Measurements from ENCODE around the gene MADD.
A peak's percentile ranks its signal among the peaks of the same experiment; 100 is the strongest.

The MADD gene

GRCh38 chr11:47326198-47326597, 56.3 kb downstream of the MADD start:
- TF ChIP-seq, protein P1, sequence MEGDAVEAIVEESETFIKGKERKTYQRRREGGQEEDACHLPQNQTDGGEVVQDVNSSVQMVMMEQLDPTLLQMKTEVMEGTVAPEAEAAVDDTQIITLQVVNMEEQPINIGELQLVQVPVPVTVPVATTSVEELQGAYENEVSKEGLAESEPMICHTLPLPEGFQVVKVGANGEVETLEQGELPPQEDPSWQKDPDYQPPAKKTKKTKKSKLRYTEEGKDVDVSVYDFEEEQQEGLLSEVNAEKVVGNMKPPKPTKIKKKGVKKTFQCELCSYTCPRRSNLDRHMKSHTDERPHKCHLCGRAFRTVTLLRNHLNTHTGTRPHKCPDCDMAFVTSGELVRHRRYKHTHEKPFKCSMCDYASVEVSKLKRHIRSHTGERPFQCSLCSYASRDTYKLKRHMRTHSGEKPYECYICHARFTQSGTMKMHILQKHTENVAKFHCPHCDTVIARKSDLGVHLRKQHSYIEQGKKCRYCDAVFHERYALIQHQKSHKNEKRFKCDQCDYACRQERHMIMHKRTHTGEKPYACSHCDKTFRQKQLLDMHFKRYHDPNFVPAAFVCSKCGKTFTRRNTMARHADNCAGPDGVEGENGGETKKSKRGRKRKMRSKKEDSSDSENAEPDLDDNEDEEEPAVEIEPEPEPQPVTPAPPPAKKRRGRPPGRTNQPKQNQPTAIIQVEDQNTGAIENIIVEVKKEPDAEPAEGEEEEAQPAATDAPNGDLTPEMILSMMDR (IDR thresholded peaks at IDR 0.05; ENCODE audit: insufficient read depth, low read depth, low read length, missing control alignments), result no peak
- H3K4me3 ChIP-seq (ENCODE audit: low read length), result no peak overlapping the region
- DNase-seq (ENCODE audit: low read depth), result no peak

- DNase-seq (ENCODE audit: low read depth), result no peak
- TF ChIP-seq, protein P1 (IDR thresholded peaks at IDR 0.05; ENCODE audit: insufficient read depth, low read depth, low read length, missing control alignments), result no peak
- no peak overlapping the region for H3K4me3 ChIP-seq (ENCODE audit: low read length)
Measured at GRCh38 chr11:47327025-47327424, 57.1 kb downstream of the MADD start.

DNA sequence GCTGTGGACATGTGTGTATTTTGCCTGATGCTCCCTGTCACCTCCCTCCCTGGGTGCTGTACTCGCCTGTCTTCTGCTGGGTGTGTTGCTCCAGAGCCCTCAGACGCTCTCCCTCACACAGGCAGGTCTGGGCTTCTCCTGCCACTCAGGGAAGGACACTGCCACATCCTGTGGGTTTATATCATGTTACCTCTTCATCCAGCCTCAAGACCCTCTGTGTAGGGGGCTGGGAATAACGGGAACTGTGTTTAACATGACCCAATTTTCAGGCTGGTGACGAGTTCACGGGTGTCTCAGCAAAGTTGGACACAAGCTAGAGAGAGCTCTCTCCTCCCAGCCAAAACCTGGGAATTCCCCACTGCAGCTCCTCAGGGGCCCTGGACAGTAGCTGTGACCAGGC, 58.0 kb downstream of the MADD start:
- TF ChIP-seq, protein P1 (IDR thresholded peaks at IDR 0.05; ENCODE audit: insufficient read depth, low read depth, low read length, missing control alignments), result no peak
- no peak for DNase-seq (ENCODE audit: low read depth)

GRCh38 chr11:47328449-47329390, 58.8 kb downstream of the MADD start:
- TF ChIP-seq, protein P1 (IDR thresholded peaks at IDR 0.05; ENCODE audit: insufficient read depth, low read depth, low read length, missing control alignments), result no peak
- H3K4me3 ChIP-seq (ENCODE audit: low read length), result no peak overlapping the region
- no peak for DNase-seq (ENCODE audit: low read depth)

More for the DNA sequence above, 58.0 kb downstream of the MADD start:
- no peak overlapping the region for H3K4me3 ChIP-seq (ENCODE audit: low read length)

DNA sequence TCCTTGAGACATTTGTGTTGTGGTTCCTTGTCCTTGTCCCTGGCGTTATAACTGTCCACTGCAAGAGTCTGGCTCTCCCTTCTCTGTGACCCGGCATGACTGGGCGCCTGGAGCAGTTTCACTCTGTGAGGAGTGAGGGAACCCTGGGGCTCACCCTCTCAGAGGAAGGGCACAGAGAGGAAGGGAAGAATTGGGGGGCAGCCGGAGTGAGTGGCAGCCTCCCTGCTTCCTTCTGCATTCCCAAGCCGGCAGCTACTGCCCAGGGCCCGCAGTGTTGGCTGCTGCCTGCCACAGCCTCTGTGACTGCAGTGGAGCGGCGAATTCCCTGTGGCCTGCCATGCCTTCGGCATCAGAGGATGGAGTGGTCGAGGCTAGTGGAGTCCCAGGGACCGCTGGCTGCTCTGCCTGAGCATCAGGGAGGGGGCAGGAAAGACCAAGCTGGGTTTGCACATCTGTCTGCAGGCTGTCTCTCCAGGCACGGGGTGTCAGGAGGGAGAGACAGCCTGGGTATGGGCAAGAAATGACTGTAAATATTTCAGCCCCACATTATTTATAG, 59.6 kb downstream of the MADD start:
- no peak overlapping the region for H3K4me3 ChIP-seq (ENCODE audit: low read length)
- DNase-seq (ENCODE audit: low read depth), result no peak
- TF ChIP-seq, protein P1 (IDR thresholded peaks at IDR 0.05; ENCODE audit: insufficient read depth, low read depth, low read length, missing control alignments), result no peak

- DNase-seq (ENCODE audit: low read depth), result peak; percentile 11
- no peak overlapping the region for H3K4me3 ChIP-seq (ENCODE audit: low read length)
- TF ChIP-seq, protein P1 (IDR thresholded peaks at IDR 0.05; ENCODE audit: insufficient read depth, low read depth, low read length, missing control alignments), result peak; percentile 25
Measured at GRCh38 chr11:47329987-47330931, 60.3 kb downstream of the MADD start.

Measured in epithelial cell of esophagus (primary cell).